HepG2 (cell line): ENCODE results near the gene GOSR1. TPM values are rescaled to one million over a fixed set of nuclear protein-coding genes. Genes with fewer than 3 reads are reported as not detected.
"Not testable (repeated sequence)": the region's sequence is repeated elsewhere in the genome, so short reads cannot be mapped to it uniquely, and the experiment has no call there.

Experiments used
- ATAC-seq: fragments of 200-7000 bp; cut with Tn5 transposase; 3 replicates; pipeline ENCODE4 v1.9.1; 2020; ENCODE audit warnings: mild to moderate bottlenecking, moderate library complexity
- BruUV-seq: library from RNA; stranded (reverse); fragments of 400-500 nt; replicated peaks from 2 replicates; lab custom pipeline; 2021; lab: Mats Ljungman, UMichigan
- CTCF ChIA-PET: fragments of 300-600 bp; formaldehyde crosslinking; extraction: SDS; loops from one replicate; lab custom pipeline; 2021; ENCODE audit warnings: low total read pairs, inconsistent platforms, low intra/inter-chr PET ratio; lab: Yijun Ruan, JAX
- POLR2A ChIA-PET: fragments of 350-600 bp; sonication (Branson Sonifier 250); formaldehyde crosslinking; loops from one replicate; lab custom pipeline; 2020; ENCODE audit warnings: antibody characterized with exemption, inconsistent platforms; lab: Yijun Ruan, JAX
- DNase-seq: peaks from one replicate; pipeline ENCODE4 v3.0.0-alpha.2; 2015; ENCODE audit warnings: low spot score
- FAIRE-seq: peaks from 3 replicates; lab custom pipeline; 2011; peaks lifted over from hg19 to GRCh38; lab: Jason Lieb, UNC
- H2AFZ ChIP-seq: one replicate; pipeline ENCODE4 v1.6.1; 2011; ENCODE audit warnings: low read length, inconsistent platforms
- H3K27ac ChIP-seq: fragments of 300-600 bp; 3 replicates; pipeline ENCODE4 v1.8.0; 2011; ENCODE audit warnings: mixed run types, mild to moderate bottlenecking, mixed read lengths, low read length, inconsistent platforms; ENCODE audit not compliant: insufficient read depth; ENCODE audit errors: extremely low read length
- H3K27me3 ChIP-seq, 2 experiments: fragments of 200-600 bp in 1 of 2; 2 replicates in 1 of 2; 3 replicates in 1 of 2; pipeline versions ENCODE4 v1.6.0 to v1.8.0; 2011; ENCODE audit warnings: low read length in 2 of 2, mild to moderate bottlenecking in 2 of 2, moderate library complexity in 2 of 2, inconsistent platforms in 1 of 2; ENCODE audit not compliant: insufficient read depth in 2 of 2, control insufficient read depth in 1 of 2
- H3K36me3 ChIP-seq, 2 experiments: fragments of 200-600 bp in 1 of 2; replicated peaks in 1 of 2; 2 replicates in 1 of 2; 3 replicates in 1 of 2; pipeline versions ENCODE4 v1.5.1 to v1.8.0; 2011; ENCODE audit warnings: low read length in 2 of 2, inconsistent platforms in 1 of 2; ENCODE audit not compliant: insufficient read depth in 2 of 2, control insufficient read depth in 1 of 2
- H3K4me1 ChIP-seq: 2 replicates; pipeline ENCODE4 v1.5.1; 2012; ENCODE audit warnings: low read length, inconsistent platforms; ENCODE audit not compliant: insufficient read depth
- H3K4me2 ChIP-seq: 2 replicates; pipeline ENCODE4 v1.6.0; 2011; ENCODE audit warnings: low read depth, low read length, inconsistent platforms
- H3K4me3 ChIP-seq, 3 experiments: fragments of 200-600 bp in 1 of 3; sonication (generic), shearing (Covaris generic) in 1 of 3; replicated peaks in 1 of 3; 2 replicates each; pipeline ENCODE4 v1.5.1; 2011 to 2016; ENCODE audit warnings: low read length in 3 of 3, inconsistent platforms in 2 of 3, low read depth in 2 of 3, mild to moderate bottlenecking in 2 of 3, control low read depth in 1 of 3, mixed read lengths in 1 of 3; ENCODE audit not compliant: insufficient read depth in 1 of 3
- H3K79me2 ChIP-seq: one replicate; pipeline ENCODE4 v1.6.1; 2011; ENCODE audit warnings: low read length, inconsistent platforms; ENCODE audit not compliant: insufficient read depth
- H3K9ac ChIP-seq: 2 replicates; pipeline ENCODE4 v1.6.0; 2011; ENCODE audit warnings: mild to moderate bottlenecking, low read depth, low read length, inconsistent platforms; ENCODE audit not compliant: insufficient read depth
- H3K9me3 ChIP-seq: 2 replicates; pipeline ENCODE4 v1.5.1; 2012; ENCODE audit warnings: mild to moderate bottlenecking, low read length
- H4K20me1 ChIP-seq: 2 replicates; pipeline ENCODE4 v1.6.0; 2011; ENCODE audit warnings: inconsistent platforms, mild to moderate bottlenecking, low read length, moderate library complexity; ENCODE audit not compliant: insufficient read depth
- ZNF136 ChIP-seq: sonication (generic); formaldehyde crosslinking; IDR thresholded peaks from 2 replicates; pipeline ENCODE4 v1.8.1; 2022; ENCODE audit warnings: low read depth, mild to moderate bottlenecking, moderate library complexity, missing genetic modification reagents
- WGBS: methylation state at CpG from one replicate; pipeline ENCODE4 v1.1.6; 2017; ENCODE audit warnings: low lambda C conversion rate; 5-methylcytosine and 5-hydroxymethylcytosine counted together
- in situ Hi-C: cut with HindIII; loops from 2 replicates; pipeline ENCODE4 v1.10.0; 2017; ENCODE audit warnings: low pct_unique_long_range_greater_than_20kb; ENCODE audit not compliant: extremely low pct_ligation_motif_present
- intact Hi-C: fragments of 100-400 bp; cut with micrococcal nuclease; formaldehyde crosslinking; loops from one replicate; pipeline ENCODE4 v1.10.0; 2022; ENCODE audit not compliant: unreplicated experiment
- polyA plus RNA-seq, 8 experiments: library from polyadenylated mRNA; depleted of rRNA in 3 of 8; stranded (reverse) in 7 of 8; unstranded in 1 of 8; fragments of >200 nt; fragmentation: Illumina TruSeq in 4 of 8; extraction: Trizol in 4 of 8; gene quantifications; 2 replicates each; pipeline versions ENCODE4 v1.2.1 to v1.2.3, GENCODE V29; 2011 to 2016; ENCODE audit warnings: low read depth in 4 of 8, missing spikeins in 1 of 8, mixed read lengths in 1 of 8; ENCODE audit not compliant: insufficient read depth in 1 of 8
- total RNA-seq, 5 experiments: library from RNA; depleted of rRNA; stranded (reverse); fragments of >200 nt; fragmentation: Illumina TruSeq; extraction: Trizol; gene quantifications; 2 replicates each; pipeline ENCODE4 v1.2.3, GENCODE V29; 2016; ENCODE audit warnings: low read depth in 1 of 5

GOSR1 gene
- total and polyA plus RNA-seq, 2 of the 13 experiments (the other 11 are each of a cell fraction or from before 2014, with no cell fraction given): 15.8 to 37.0 TPM

- POLR2A ChIA-PET: no interaction called here
Measured at GRCh38 chr17:30573603-30574175, 96.5 kb downstream of the GOSR1 start.

GRCh38 chr17:30574309-30574708, 97.1 kb downstream of the GOSR1 start:
- POLR2A ChIA-PET, DNase-seq, H3K36me3 ChIP-seq, intact Hi-C loops, CTCF ChIA-PET, H3K27ac ChIP-seq, FAIRE-seq, H3K9me3 ChIP-seq, in situ Hi-C loops, H3K79me2 ChIP-seq, H3K4me1 ChIP-seq, BruUV-seq, H3K4me2 ChIP-seq, H3K9ac ChIP-seq, H2AFZ ChIP-seq, ATAC-seq, H4K20me1 ChIP-seq, H3K4me3 ChIP-seq: not testable (repeated sequence)
- peaks cover 10 to 35% of the 10 kb centered on the region in 2 experiments for H3K27me3 ChIP-seq
- 41% methylated on average over 9 of the region's 9 CpGs for WGBS

More at GRCh38 chr17:30573603-30574175, 96.5 kb downstream of the GOSR1 start:
- Histone ChIP-seq H3K36me3 (no peaks in the 10 kb centered on the region), H3K27ac (no peak overlapping the region), H3K79me2 (no peaks in the 10 kb centered on the region), H3K4me3 (no peak overlapping the region; a peak in 1 of 6 replicates), H3K9me3 (no peaks in the 10 kb centered on the region)
- ATAC-seq: no peak
- CTCF ChIA-PET: no interaction called here
- in situ Hi-C loops (no loop called here), intact Hi-C loops (no loop called here)
- FAIRE-seq: no peak
- no peak for DNase-seq
- TF ChIP-seq ZNF136 (CRISPR knock-in tag): no peak
- TF ChIP-seq, all 625 proteins: peak for 0
- Histone ChIP-seq H4K20me1 (no peaks in the 10 kb centered on the region), H2AFZ (no peak overlapping the region), H3K4me2 (no peak overlapping the region), H3K4me1 (peaks cover 9% of the 10 kb centered on the region), H3K9ac (no peak overlapping the region), H3K27me3 (peaks cover 10 to 35% of the 10 kb centered on the region in 2 experiments)
- BruUV-seq: no TSS peak
- 59% methylated on average over 2 of the region's 8 CpGs for WGBS

GRCh38 chr17:30574806-30575205, 97.6 kb downstream of the GOSR1 start:
- not testable (repeated sequence) for H3K36me3 ChIP-seq

GRCh38 chr17:30575648-30576325, 98.6 kb downstream of the GOSR1 start:
- Histone ChIP-seq H3K4me1 (peaks cover 14% of the 10 kb centered on the region), H3K27me3 (peaks cover 10 to 28% of the 10 kb centered on the region in 2 experiments)
- H3K4me3 ChIP-seq, CTCF ChIA-PET, H3K4me2 ChIP-seq, H4K20me1 ChIP-seq, H3K9ac ChIP-seq, H3K27ac ChIP-seq, POLR2A ChIA-PET, in situ Hi-C loops, H2AFZ ChIP-seq, intact Hi-C loops, H3K9me3 ChIP-seq, BruUV-seq, ATAC-seq, H3K79me2 ChIP-seq, FAIRE-seq, DNase-seq, H3K36me3 ChIP-seq: not testable (repeated sequence)
- WGBS: 36% methylated on average over 13 of the region's 17 CpGs

More at GRCh38 chr17:30574806-30575205, 97.6 kb downstream of the GOSR1 start:
- peaks cover 13% of the 10 kb centered on the region for H3K4me1 ChIP-seq
- H3K27me3 ChIP-seq: peaks cover 10 to 34% of the 10 kb centered on the region in 2 experiments
- H3K27ac ChIP-seq, DNase-seq, H4K20me1 ChIP-seq, in situ Hi-C loops, H3K9ac ChIP-seq, BruUV-seq, H2AFZ ChIP-seq, H3K4me3 ChIP-seq, H3K9me3 ChIP-seq, POLR2A ChIA-PET, intact Hi-C loops, H3K79me2 ChIP-seq, CTCF ChIA-PET, H3K4me2 ChIP-seq, ATAC-seq, FAIRE-seq: not testable (repeated sequence)
- 62% methylated on average over 9 of the region's 10 CpGs for WGBS
